SK-N-MC (cell line): ENCODE results near the gene ABLIM2.

Source experiments
- EZH2 ChIP-seq: fragments of 200-600 bp; sonication (generic); IDR thresholded peaks from one replicate; pipeline ENCODE4 v1.6.1; 2017; ENCODE audit warnings: antibody characterized with exemption
- POLR2AphosphoS5 ChIP-seq: IDR thresholded peaks from 2 replicates; pipeline ENCODE4 v1.6.1; 2012; ENCODE audit warnings: mild to moderate bottlenecking, low read depth, low read length, borderline replicate concordance

DNA sequence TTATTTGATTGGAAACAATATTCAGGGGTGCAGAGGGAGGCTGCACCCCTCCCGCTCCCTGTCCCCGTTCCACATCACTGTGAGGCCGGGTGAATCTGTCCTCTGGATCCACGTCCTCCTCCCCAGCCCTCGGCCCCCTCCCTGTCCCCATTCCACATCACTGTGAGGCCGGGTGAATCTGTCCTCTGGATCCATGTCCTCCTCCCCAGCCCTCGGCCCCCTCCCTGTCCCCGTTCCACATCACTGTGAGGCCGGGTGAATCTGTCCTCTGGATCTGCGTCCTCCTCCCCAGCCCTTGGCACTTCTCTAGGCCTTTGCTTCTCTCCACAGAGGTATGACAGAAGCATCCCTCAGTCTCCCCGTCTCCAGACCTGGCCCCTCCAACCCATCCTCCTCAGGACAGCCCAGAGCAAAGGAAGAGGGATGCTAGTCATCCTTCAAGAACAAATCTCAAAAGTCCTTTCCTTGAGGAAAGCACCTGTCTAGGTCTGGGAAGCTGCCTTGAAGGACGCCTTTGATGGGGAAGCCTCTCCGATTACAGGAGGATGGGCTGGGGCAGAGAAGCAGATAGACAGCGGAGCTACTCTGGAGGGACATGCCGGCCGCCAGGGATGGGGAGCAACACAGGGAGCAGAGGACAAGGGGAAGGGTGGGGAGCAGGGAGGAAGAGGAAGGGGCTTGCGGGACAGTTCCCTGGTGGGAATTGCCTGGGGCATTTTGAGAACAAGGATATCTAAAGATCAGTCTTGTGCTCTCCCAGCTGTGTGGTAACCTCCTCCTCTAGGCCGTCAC is 208.1 kb downstream of the ABLIM2 start:
- no peak for TF ChIP-seq EZH2
- TF ChIP-seq POLR2AphosphoS5: no peak
